Common myeloid progenitor, CD34-positive (primary cell): ENCODE results near the gene UROC1.
A peak's percentile ranks its signal among the peaks of the same experiment; 100 is the strongest.

Experiments used
- CTCF ChIA-PET: fragments of 350-600 bp; sonication (Branson Sonifier 250); formaldehyde crosslinking; loops from one replicate; lab custom pipeline; 2021; ENCODE audit warnings: antibody characterized with exemption; lab: Charles Lee
- POLR2A ChIA-PET: fragments of 350-600 bp; sonication (Branson Sonifier 250); formaldehyde crosslinking; loops from one replicate; lab custom pipeline; 2021; ENCODE audit warnings: antibody characterized with exemption; lab: Charles Lee
- DNase-seq, 3 donors: peaks; one replicate each; pipeline versions ENCODE4 v3.0.0 to v3.0.0-alpha.2; 2013
- H3K27ac ChIP-seq, 2 experiments: 1 replicate in 1 of 2; 2 replicates in 1 of 2; pipeline ENCODE4 v1.7.0; 2013; ENCODE audit warnings: inconsistent platforms in 2 of 2, low read length in 2 of 2, mild to moderate bottlenecking in 2 of 2, low read depth in 1 of 2, moderate library complexity in 1 of 2; ENCODE audit not compliant: severe bottlenecking in 2 of 2, insufficient read depth in 1 of 2, poor library complexity in 1 of 2
- H3K27me3 ChIP-seq, 5 experiments: replicated peaks in 2 of 5; 1 replicate in 3 of 5; 2 replicates in 2 of 5; pipeline versions ENCODE4 v1.6.1 to v1.7.0; 2013; ENCODE audit warnings: low read length in 4 of 5, mild to moderate bottlenecking in 2 of 5, moderate library complexity in 2 of 5, inconsistent platforms in 1 of 5; ENCODE audit not compliant: insufficient read depth in 5 of 5, control insufficient read depth in 4 of 5
- H3K36me3 ChIP-seq, 4 experiments: 1 replicate in 2 of 4; 2 replicates in 2 of 4; pipeline versions ENCODE4 v1.6.1 to v1.7.0; 2013; ENCODE audit warnings: low read length in 3 of 4, control low read depth in 1 of 4, mild to moderate bottlenecking in 1 of 4; ENCODE audit not compliant: control insufficient read depth in 4 of 4, insufficient read depth in 4 of 4
- H3K4me1 ChIP-seq, 4 experiments: 1 replicate in 3 of 4; 2 replicates in 1 of 4; pipeline versions ENCODE4 v1.6.1 to v1.7.1; 2013; ENCODE audit warnings: low read length in 3 of 4, mild to moderate bottlenecking in 3 of 4, control low read depth in 1 of 4, inconsistent platforms in 1 of 4, moderate library complexity in 1 of 4; ENCODE audit not compliant: control insufficient read depth in 4 of 4, insufficient read depth in 4 of 4; ENCODE audit errors: control extremely low read depth in 1 of 4
- H3K4me3 ChIP-seq, 7 experiments: 1 replicate in 4 of 7; 2 replicates in 3 of 7; pipeline versions ENCODE4 v1.5.1 to v1.7.0; 2013; ENCODE audit warnings: mild to moderate bottlenecking in 7 of 7, low read length in 6 of 7, moderate library complexity in 6 of 7, inconsistent platforms in 2 of 7, low read depth in 2 of 7, control low read depth in 1 of 7; ENCODE audit not compliant: insufficient read depth in 4 of 7, control insufficient read depth in 1 of 7; ENCODE audit errors: extremely low read depth in 1 of 7
- H3K9me3 ChIP-seq, 5 experiments: 1 replicate in 4 of 5; 2 replicates in 1 of 5; pipeline versions ENCODE4 v1.6.1 to v1.7.1; 2013; ENCODE audit warnings: low read length in 4 of 5, mild to moderate bottlenecking in 2 of 5, inconsistent platforms in 1 of 5, low read depth in 1 of 5, moderate library complexity in 1 of 5; ENCODE audit not compliant: control insufficient read depth in 4 of 5, insufficient read depth in 2 of 5; ENCODE audit errors: control extremely low read depth in 1 of 5
- WGBS: methylation state at CpG from one replicate; pipeline ENCODE4 v1.1.5; 2013; ENCODE audit not compliant: insufficient coverage; 5-methylcytosine and 5-hydroxymethylcytosine counted together

Gene UROC1

GRCh38 chr3:126546013-126546412 is 28.4 kb upstream of the UROC1 start:
- no peaks in the 10 kb centered on the region for H3K27me3 ChIP-seq
- peaks cover 2 to 82% (median 73%) of the 10 kb centered on the region in 4 experiments for H3K4me1 ChIP-seq
- CTCF ChIA-PET, result interaction anchor here (1.0 to 2.6 kb wide), 3 partner anchors 9 to 16 kb away, joined by 3 to 11 read pairs (median 7); no protein-coding TSS in a partner anchor
- no peaks in the 10 kb centered on the region for H3K9me3 ChIP-seq
- POLR2A ChIA-PET, result no interaction called here
- WGBS, result 96% methylated on average over 6 of the region's 6 CpGs
- peaks cover 2 to 19% (median 9%) of the 10 kb centered on the region in 4 experiments for H3K36me3 ChIP-seq
- no peak for DNase-seq
- no peak overlapping the region for H3K27ac ChIP-seq
- no peak overlapping the region for H3K4me3 ChIP-seq

DNA sequence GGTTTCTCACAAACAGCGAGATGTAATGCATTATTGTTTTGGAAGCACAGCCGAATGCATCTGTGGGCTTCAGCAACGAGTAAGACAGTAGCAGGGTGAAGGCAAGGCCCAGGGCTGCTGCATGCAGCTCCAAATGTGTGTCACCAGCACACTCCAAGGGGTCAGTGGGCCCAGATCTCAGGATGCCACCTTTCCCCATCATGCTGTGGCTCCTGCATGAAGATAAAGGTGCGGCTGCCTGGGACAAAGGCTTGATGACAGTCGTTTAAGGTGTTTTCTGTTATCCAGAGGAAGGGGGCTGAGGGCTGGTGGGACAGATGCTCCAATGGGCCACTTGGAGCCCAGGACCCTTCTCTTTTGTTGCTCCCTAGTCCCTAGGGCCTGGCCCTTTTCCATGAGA is 28.0 kb upstream of the UROC1 start:
- peaks cover 2 to 82% (median 72%) of the 10 kb centered on the region in 4 experiments for H3K4me1 ChIP-seq
- POLR2A ChIA-PET, result no interaction called here
- no peaks in the 10 kb centered on the region for H3K9me3 ChIP-seq
- peak overlapping the region in 1 of 7 experiments; percentile 5 for H3K4me3 ChIP-seq
- peaks cover 2 to 19% (median 9%) of the 10 kb centered on the region in 4 experiments for H3K36me3 ChIP-seq
- no peaks in the 10 kb centered on the region for H3K27me3 ChIP-seq
- H3K27ac ChIP-seq, result no peak overlapping the region
- CTCF ChIA-PET, result interaction anchor here (0.7 to 2.4 kb wide), 3 partner anchors 10 to 23 kb away, joined by 3 to 11 read pairs (median 8); no protein-coding TSS in a partner anchor
- DNase-seq, result no peak
- 73% methylated on average over 4 of the region's 5 CpGs for WGBS

DNA sequence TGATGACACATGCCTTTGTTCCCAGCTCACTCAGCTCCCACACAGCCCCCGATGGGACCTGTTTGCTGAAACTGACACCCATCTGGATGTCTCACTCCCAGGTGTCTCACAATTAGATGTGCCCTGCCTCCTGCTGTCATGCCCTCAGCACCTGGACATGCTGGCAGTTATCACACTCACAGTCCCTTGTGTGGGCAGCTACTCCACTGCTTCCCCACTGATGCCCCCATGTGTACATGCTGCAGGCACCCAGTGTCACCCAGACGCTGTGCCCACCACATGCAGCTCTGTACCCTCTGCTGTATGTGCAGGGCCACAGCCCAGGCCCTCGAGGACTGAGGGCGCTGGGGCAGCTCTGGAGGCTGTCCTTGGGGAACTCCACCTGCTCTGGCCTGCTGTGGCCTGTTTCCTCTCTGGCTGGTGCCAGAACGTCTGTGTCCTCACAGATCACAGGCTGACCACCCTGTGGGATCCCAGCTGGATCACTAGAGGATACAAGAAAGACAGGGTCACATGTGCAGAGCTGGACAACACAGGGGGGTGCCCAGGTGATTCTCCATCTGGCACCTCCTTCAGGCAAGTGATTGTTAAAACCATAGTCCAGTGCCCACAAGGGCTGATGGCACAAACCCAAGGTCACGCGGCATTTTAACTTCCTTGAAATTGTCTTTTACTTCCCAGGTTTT is 27.2 kb upstream of the UROC1 start:
- no peak for DNase-seq
- POLR2A ChIA-PET, result no interaction called here
- CTCF ChIA-PET, result interaction anchor here (1.5 to 3.2 kb wide), 4 partner anchors 11 to 22 kb away, joined by 8 to 21 read pairs (median 10); partner anchors contain the start of gene CHST13
- Histone ChIP-seq H3K27me3 (no peaks in the 10 kb centered on the region), H3K9me3 (no peaks in the 10 kb centered on the region), H3K27ac (no peak overlapping the region), H3K4me3 (no peak overlapping the region), H3K36me3 (peaks cover 2 to 19% (median 9%) of the 10 kb centered on the region in 4 experiments), H3K4me1 (peaks cover 2 to 82% (median 72%) of the 10 kb centered on the region in 4 experiments)
- WGBS, result 68% methylated on average over 7 of the region's 7 CpGs

DNA sequence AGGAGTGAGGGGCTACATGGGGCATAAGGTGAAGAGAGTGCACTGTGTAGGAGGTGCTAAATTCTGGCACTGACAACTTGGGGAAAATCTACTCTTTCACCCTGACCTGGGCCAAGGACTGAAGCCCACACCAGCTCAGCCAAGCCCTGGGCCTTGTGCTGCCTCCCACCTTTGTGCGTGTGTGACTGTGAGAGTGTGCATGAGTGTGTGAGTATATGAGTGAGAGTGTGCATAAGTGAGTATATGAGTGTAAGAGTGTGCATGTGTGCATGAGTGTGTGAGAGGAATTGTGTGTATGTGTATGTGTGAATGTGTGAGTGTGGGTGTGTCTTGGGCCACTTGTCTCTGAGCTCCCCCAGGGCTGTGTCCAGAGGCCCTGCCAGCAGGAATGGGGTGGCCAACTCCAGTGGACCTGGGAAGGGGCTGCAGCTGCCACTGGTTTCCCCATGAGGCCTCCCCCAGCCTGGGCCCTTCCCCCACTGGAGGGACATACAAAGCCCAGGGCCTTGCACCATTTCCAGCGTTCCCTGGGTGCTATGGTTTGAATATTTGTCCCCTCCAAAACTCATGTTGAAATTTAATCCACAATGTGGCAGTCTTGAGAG is 26.0 kb upstream of the UROC1 start:
- Histone ChIP-seq H3K4me1 (peaks cover 2 to 82% (median 73%) of the 10 kb centered on the region in 4 experiments), H3K27ac (no peak overlapping the region), H3K4me3 (no peak overlapping the region), H3K9me3 (no peaks in the 10 kb centered on the region), H3K27me3 (no peaks in the 10 kb centered on the region), H3K36me3 (peaks cover 2 to 22% (median 9%) of the 10 kb centered on the region in 4 experiments)
- POLR2A ChIA-PET, result no interaction called here
- CTCF ChIA-PET, result interaction anchor here (2.1 to 3.2 kb wide), 2 partner anchors 13 to 21 kb away, joined by 10 to 21 read pairs; partner anchors contain the start of gene CHST13
- 100% methylated on average over 2 of the region's 2 CpGs for WGBS
- no peak for DNase-seq

GRCh38 chr3:126542340-126543241 is 25.0 kb upstream of the UROC1 start:
- H3K36me3 ChIP-seq, result peaks cover 2 to 27% (median 11%) of the 10 kb centered on the region in 4 experiments
- ChIA-PET CTCF (interaction anchor here (2.1 to 3.2 kb wide), 2 partner anchors 12 to 20 kb away, joined by 10 to 21 read pairs; partner anchors contain the start of gene CHST13), POLR2A (no interaction called here)
- H3K4me3 ChIP-seq, result no peak overlapping the region
- H3K27ac ChIP-seq, result peak overlapping the region in 1 of 2 experiments; percentile 96
- H3K4me1 ChIP-seq, result peaks cover 2 to 82% (median 73%) of the 10 kb centered on the region in 4 experiments
- no peaks in the 10 kb centered on the region for H3K27me3 ChIP-seq
- no peaks in the 10 kb centered on the region for H3K9me3 ChIP-seq
- no peak for DNase-seq
- 97% methylated on average over 40 of the region's 57 CpGs for WGBS

DNA sequence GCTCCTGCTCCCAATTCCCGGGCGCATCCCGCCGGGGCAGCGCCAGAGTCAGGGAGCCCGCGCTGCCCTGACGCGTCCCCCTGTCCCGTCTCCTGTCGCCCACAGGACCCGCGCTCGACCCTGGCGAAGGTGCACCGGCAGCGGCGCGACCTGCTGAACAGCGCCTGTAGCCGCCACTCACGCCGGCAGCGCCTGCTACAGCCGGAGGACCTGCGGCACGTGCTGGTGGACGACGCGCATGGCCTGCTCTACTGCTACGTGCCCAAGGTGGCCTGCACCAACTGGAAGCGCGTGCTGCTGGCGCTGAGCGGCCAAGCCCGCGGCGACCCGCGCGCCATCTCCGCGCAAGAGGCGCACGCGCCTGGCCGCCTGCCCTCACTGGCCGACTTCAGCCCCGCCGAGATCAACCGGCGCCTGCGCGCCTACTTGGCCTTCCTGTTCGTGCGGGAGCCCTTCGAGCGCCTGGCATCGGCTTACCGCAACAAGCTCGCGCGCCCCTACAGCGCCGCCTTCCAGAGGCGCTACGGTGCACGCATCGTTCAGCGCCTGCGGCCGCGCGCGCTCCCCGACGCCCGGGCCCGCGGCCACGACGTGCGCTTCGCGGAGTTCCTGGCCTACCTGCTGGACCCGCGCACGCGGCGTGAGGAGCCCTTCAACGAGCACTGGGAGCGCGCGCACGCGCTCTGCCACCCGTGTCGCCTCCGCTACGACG is 24.2 kb upstream of the UROC1 start:
- peak overlapping the region; percentile 95 to 96 for H3K27ac ChIP-seq
- H3K4me1 ChIP-seq, result peaks cover 2 to 88% (median 79%) of the 10 kb centered on the region in 4 experiments
- POLR2A ChIA-PET, result interaction anchor here (1.5 kb wide), 1 partner anchor 18 kb away, joined by 5 read pairs; the partner anchor contains the start of gene CHST13
- H3K36me3 ChIP-seq, result peaks cover 2 to 27% (median 12%) of the 10 kb centered on the region in 4 experiments
- DNase-seq, result no peak
- H3K27me3 ChIP-seq, result no peaks in the 10 kb centered on the region
- CTCF ChIA-PET, result interaction anchor here (3.2 kb wide), 1 partner anchor 20 kb away, joined by 21 read pairs; the partner anchor contains the start of gene CHST13
- 95% methylated on average over 100 of the region's 101 CpGs for WGBS
- H3K4me3 ChIP-seq, result peak overlapping the region in 1 of 7 experiments; percentile 10
- no peaks in the 10 kb centered on the region for H3K9me3 ChIP-seq
